Panc1 (cell line): Measurements from ENCODE around the gene PLCB4. TPM values are rescaled to one million over a fixed set of nuclear protein-coding genes. Genes with fewer than 3 reads are reported as not detected.

ENCODE experiments used
- ATAC-seq: fragments of 200-7000 bp; cut with Tn5 transposase; 2 replicates; pipeline ENCODE4 v1.9.1; 2020; ENCODE audit warnings: mild to moderate bottlenecking, moderate library complexity
- BruUV-seq: library from RNA; stranded (reverse); fragments of 400-500 nt; replicated peaks from 2 replicates; lab custom pipeline; 2021; lab: Mats Ljungman, UMichigan
- CTCF ChIA-PET: fragments of 300-600 bp; sonication (Branson Sonifier 250); formaldehyde crosslinking; loops from one replicate; lab custom pipeline; 2022; ENCODE audit warnings: antibody characterized with exemption; lab: Charles Lee
- POLR2A ChIA-PET: fragments of 300-600 bp; sonication (Branson Sonifier 250); formaldehyde crosslinking; loops from one replicate; lab custom pipeline; 2022; ENCODE audit warnings: antibody characterized with exemption; lab: Charles Lee
- DNase-seq: peaks from one replicate; pipeline ENCODE4 v3.0.0-alpha.2; 2010; ENCODE audit warnings: low read depth, low spot score
- H3K27ac ChIP-seq: 2 replicates; pipeline ENCODE4 v1.5.1; 2011; ENCODE audit warnings: mild to moderate bottlenecking, low read length, inconsistent platforms
- H3K27me3 ChIP-seq: fragments of 200-500 bp; sonication (Bioruptor generic); 2 replicates; pipeline ENCODE4 v1.6.0; 2014; ENCODE audit warnings: low read length, inconsistent platforms; ENCODE audit not compliant: control insufficient read depth, insufficient read depth
- H3K36me3 ChIP-seq: fragments of 200-500 bp; sonication (Bioruptor generic); 2 replicates; pipeline ENCODE4 v1.5.1; 2014; ENCODE audit warnings: inconsistent platforms, mild to moderate bottlenecking, low read length, moderate library complexity; ENCODE audit not compliant: control insufficient read depth, insufficient read depth
- H3K4me1 ChIP-seq: 2 replicates; pipeline ENCODE4 v1.5.1; 2011; ENCODE audit warnings: inconsistent platforms, mild to moderate bottlenecking, low read length, moderate library complexity; ENCODE audit not compliant: control insufficient read depth, insufficient read depth
- H3K4me3 ChIP-seq, 2 experiments: 2 replicates each; pipeline ENCODE4 v1.5.1; 2011 to 2012; ENCODE audit warnings: low read depth in 2 of 2, low read length in 2 of 2, mild to moderate bottlenecking in 2 of 2, inconsistent platforms in 1 of 2, moderate library complexity in 1 of 2
- H3K9me3 ChIP-seq: fragments of 200-500 bp; sonication (Bioruptor generic); 2 replicates; pipeline ENCODE4 v1.5.1; 2014; ENCODE audit warnings: low read depth, mild to moderate bottlenecking, inconsistent platforms, low read length, moderate library complexity; ENCODE audit not compliant: control insufficient read depth, insufficient read depth
- POLR2AphosphoS5 ChIP-seq: IDR thresholded peaks from 2 replicates; pipeline ENCODE4 v1.6.1; 2012; ENCODE audit warnings: mild to moderate bottlenecking, low read depth, low read length, moderate library complexity
- SIN3A ChIP-seq: IDR thresholded peaks from 2 replicates; pipeline ENCODE4 v1.6.1; 2012; ENCODE audit warnings: low read depth, mild to moderate bottlenecking, low read length, moderate library complexity, borderline replicate concordance; ENCODE audit not compliant: insufficient read depth
- TCF7L2 ChIP-seq: IDR thresholded peaks from 2 replicates; pipeline ENCODE4 v1.6.1; 2011; ENCODE audit warnings: mild to moderate bottlenecking, low read depth, low read length, inconsistent platforms
- in situ Hi-C: cut with HindIII; loops from 2 replicates; pipeline ENCODE4 v1.10.0; 2016; ENCODE audit warnings: low sequenced_read_pairs, low pct_unique_long_range_greater_than_20kb
- intact Hi-C: fragments of 100-400 bp; cut with micrococcal nuclease; formaldehyde crosslinking; loops from one replicate; pipeline ENCODE4 v1.10.0; 2022; ENCODE audit not compliant: unreplicated experiment
- total RNA-seq: library from RNA; stranded (reverse); gene quantifications from one replicate; pipeline ENCODE4 v1.2.1, GENCODE V29; 2021; ENCODE audit not compliant: unreplicated experiment
- TF ChIP-seq, protein P1 (sequence below), 2 experiments: IDR thresholded peaks; 2 replicates each; pipeline ENCODE4 v1.6.1; 2011 to 2012; ENCODE audit warnings: low read depth in 2 of 2, control low read depth in 1 of 2, low read length in 1 of 2, mild to moderate bottlenecking in 1 of 2, moderate library complexity in 1 of 2; ENCODE audit not compliant: insufficient read depth in 1 of 2
- TF ChIP-seq, protein P2 (sequence below): fragments of 450-650 bp; IDR thresholded peaks from 2 replicates; pipeline ENCODE4 v1.5.1; 2017; ENCODE audit warnings: mild to moderate bottlenecking

PLCB4 gene
- total RNA-seq, 1 experiment from 2014 or later, result 1.5 TPM

DNA sequence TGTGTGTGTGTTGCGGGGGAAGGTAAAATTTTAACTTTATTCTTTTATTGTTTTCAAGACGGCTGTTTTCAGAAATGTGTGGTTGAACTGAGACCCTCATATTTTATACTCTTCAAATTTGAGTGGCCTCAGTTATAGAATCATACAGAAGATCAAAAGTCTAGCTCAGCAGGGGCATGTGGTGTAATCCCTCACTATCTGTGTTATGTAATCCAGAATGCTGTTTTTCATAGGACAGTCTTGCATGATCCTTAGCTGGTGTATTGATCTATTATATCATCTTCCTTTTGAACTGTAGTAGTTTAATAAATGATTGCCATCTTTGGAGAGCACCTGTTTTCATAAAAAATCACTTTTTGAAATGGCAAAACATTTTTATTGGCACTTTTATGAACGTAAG, 1.4 kb downstream of the PLCB4 start:
- H3K4me1 ChIP-seq, result no peaks in the 10 kb centered on the region
- no peaks in the 10 kb centered on the region; the same call in 1 of the 2 replicates for H3K36me3 ChIP-seq
- intact Hi-C loops (no loop called here), in situ Hi-C loops (no loop called here)
- TF ChIP-seq POLR2AphosphoS5 (no peak), SIN3A (no peak), TCF7L2 (no peak)
- TF ChIP-seq, protein P1, sequence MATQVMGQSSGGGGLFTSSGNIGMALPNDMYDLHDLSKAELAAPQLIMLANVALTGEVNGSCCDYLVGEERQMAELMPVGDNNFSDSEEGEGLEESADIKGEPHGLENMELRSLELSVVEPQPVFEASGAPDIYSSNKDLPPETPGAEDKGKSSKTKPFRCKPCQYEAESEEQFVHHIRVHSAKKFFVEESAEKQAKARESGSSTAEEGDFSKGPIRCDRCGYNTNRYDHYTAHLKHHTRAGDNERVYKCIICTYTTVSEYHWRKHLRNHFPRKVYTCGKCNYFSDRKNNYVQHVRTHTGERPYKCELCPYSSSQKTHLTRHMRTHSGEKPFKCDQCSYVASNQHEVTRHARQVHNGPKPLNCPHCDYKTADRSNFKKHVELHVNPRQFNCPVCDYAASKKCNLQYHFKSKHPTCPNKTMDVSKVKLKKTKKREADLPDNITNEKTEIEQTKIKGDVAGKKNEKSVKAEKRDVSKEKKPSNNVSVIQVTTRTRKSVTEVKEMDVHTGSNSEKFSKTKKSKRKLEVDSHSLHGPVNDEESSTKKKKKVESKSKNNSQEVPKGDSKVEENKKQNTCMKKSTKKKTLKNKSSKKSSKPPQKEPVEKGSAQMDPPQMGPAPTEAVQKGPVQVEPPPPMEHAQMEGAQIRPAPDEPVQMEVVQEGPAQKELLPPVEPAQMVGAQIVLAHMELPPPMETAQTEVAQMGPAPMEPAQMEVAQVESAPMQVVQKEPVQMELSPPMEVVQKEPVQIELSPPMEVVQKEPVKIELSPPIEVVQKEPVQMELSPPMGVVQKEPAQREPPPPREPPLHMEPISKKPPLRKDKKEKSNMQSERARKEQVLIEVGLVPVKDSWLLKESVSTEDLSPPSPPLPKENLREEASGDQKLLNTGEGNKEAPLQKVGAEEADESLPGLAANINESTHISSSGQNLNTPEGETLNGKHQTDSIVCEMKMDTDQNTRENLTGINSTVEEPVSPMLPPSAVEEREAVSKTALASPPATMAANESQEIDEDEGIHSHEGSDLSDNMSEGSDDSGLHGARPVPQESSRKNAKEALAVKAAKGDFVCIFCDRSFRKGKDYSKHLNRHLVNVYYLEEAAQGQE (IDR thresholded peaks at IDR 0.05; ENCODE audit: insufficient read depth in 1 of 2, low read depth in 2 of 2, low read length in 1 of 2), result no peak
- TF ChIP-seq, protein P2, sequence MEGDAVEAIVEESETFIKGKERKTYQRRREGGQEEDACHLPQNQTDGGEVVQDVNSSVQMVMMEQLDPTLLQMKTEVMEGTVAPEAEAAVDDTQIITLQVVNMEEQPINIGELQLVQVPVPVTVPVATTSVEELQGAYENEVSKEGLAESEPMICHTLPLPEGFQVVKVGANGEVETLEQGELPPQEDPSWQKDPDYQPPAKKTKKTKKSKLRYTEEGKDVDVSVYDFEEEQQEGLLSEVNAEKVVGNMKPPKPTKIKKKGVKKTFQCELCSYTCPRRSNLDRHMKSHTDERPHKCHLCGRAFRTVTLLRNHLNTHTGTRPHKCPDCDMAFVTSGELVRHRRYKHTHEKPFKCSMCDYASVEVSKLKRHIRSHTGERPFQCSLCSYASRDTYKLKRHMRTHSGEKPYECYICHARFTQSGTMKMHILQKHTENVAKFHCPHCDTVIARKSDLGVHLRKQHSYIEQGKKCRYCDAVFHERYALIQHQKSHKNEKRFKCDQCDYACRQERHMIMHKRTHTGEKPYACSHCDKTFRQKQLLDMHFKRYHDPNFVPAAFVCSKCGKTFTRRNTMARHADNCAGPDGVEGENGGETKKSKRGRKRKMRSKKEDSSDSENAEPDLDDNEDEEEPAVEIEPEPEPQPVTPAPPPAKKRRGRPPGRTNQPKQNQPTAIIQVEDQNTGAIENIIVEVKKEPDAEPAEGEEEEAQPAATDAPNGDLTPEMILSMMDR, result no peak
- CTCF ChIA-PET, result no interaction called here
- no peak overlapping the region for H3K27ac ChIP-seq
- DNase-seq (no peak), ATAC-seq (no peak)
- POLR2A ChIA-PET, result no interaction called here
- peaks cover 9% of the 10 kb centered on the region; the same call in 1 of the 2 replicates for H3K27me3 ChIP-seq
- H3K4me3 ChIP-seq, result no peak overlapping the region
- BruUV-seq, result no TSS peak
- no peaks in the 10 kb centered on the region for H3K9me3 ChIP-seq

DNA sequence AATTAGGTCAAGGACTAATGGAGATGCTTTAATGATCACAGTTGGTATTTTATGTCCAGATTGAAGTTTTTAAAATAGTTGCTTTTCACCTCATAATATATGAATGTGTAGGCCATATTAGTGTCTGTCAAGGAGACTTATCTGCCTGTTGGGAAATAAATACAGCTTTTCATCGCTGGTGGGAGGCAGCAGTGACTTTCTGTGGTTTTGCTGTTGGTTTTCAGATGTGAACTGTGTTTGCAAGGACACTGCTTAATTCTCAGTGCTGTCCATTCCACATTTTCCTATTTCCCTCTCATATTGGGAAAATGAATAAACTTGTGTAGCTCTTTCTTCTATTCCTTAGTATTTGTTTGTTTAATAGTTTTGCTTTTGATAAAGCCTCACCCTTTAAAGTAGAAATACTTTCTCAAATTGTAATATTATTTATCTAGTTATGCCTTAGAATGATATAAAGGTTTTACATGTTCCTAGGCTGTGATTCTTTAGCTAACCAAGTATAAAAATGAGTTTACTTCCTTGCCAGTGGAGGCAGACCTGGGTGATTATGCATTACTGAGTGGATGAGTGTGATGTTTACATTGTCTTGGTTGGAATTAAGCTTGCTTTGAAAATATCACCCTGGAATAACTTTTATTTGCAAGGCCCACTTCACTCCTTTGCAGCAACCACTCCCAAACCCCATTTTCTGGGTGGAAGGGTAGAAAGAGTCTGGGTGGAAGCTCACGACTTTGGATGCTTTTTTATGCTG, 3.3 kb downstream of the PLCB4 start:
- H3K27ac ChIP-seq, result no peak overlapping the region

More for the DNA sequence above, 3.3 kb downstream of the PLCB4 start:
- in situ Hi-C loops (no loop called here), intact Hi-C loops (no loop called here)
- H3K9me3 ChIP-seq, result no peaks in the 10 kb centered on the region
- H3K27me3 ChIP-seq, result peaks cover 9% of the 10 kb centered on the region; the same call in 1 of the 2 replicates
- no peaks in the 10 kb centered on the region; the same call in 1 of the 2 replicates for H3K36me3 ChIP-seq
- ChIA-PET POLR2A (no interaction called here), CTCF (no interaction called here)
- ATAC-seq (no peak), DNase-seq (no peak)
- no peaks in the 10 kb centered on the region for H3K4me1 ChIP-seq
- no peak overlapping the region for H3K4me3 ChIP-seq
- no TSS peak for BruUV-seq
- no peak for TF ChIP-seq SIN3A
- TF ChIP-seq TCF7L2, result no peak
- TF ChIP-seq, protein P1 (IDR thresholded peaks at IDR 0.05; ENCODE audit: insufficient read depth in 1 of 2, low read depth in 2 of 2, low read length in 1 of 2), result no peak
